ENCODE data around the gene PRKCE.

The PRKCE gene

DNA sequence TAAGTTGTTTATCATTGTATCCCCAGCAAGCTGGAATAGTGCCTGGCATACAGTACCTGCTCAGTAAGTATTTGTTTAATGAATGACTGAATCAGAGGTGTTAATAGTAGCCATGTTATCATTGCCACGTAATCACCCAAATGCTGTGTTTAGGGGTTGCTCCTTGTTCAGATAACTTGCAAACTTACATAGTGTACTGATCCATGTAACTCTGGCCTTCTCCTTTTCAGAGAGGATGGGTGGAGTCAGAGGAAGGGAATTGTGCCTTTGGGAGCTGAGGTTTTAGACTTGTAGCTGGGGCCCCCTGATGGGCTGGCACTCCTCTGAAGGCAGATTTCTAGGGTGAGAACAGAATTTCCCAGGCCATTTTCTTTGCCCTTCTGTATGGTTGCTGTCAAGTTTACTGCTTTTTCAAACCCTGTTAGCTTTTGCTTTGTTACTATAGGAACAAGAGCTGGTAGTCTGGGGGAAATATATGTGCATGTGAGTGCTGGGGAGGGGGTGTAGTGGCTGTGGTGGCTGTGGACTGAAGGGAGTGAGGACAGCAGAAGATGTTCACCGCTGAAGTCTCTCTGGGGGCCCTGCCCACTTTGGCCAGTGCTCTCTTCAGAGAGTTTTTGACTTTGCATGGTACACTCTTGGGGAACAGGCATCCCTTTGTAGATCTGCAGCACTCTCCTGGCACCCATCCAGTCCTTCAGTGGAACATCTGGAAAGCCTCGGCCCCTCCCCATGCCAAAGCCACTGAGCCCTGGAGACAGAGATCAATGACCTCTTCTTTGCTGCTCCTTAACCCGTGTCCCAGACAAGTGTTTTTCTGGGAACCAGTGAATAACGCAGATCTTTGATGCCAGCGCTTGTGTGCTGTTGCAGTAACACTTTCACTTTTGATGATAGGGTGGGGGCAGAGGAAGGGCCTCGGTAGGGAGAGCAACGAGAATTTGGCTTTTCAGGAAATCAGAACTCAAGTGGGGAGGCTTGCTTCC is 209.0 kb downstream of the PRKCE start:
- no peak overlapping the region for H3K9ac ChIP-seq (ENCODE audit: insufficient read length)

GRCh38 chr2:45862843-45863242 is 211.4 kb downstream of the PRKCE start:
- H3K9ac ChIP-seq (ENCODE audit: insufficient read length) = no peak overlapping the region
- H3K27ac ChIP-seq = no peak overlapping the region
- no peaks in the 10 kb centered on the region for H3K36me3 ChIP-seq (ENCODE audit: insufficient read depth, low read length)
- H3K9me3 ChIP-seq (ENCODE audit: low read depth, low read length) = no peaks in the 10 kb centered on the region
- no peak for DNase-seq (ENCODE audit: low read depth, low spot score)
- H3K4me3 ChIP-seq = no peak overlapping the region
- TF ChIP-seq POLR2AphosphoS5 (IDR thresholded peaks at IDR 0.05; ENCODE audit: borderline replicate concordance, low read depth, low read length) = no peak
- TF ChIP-seq FOXP2 (optimal IDR thresholded peaks at IDR 0.05; ENCODE audit: control extremely low read depth, extremely low read length, insufficient read depth) = no peak
- no peak for TF ChIP-seq EZH2 (IDR thresholded peaks at IDR 0.05)

More for the DNA sequence above, 209.0 kb downstream of the PRKCE start:
- TF ChIP-seq POLR2AphosphoS5 (IDR thresholded peaks at IDR 0.05; ENCODE audit: borderline replicate concordance, low read depth, low read length) = no peak
- no peak for TF ChIP-seq EZH2 (IDR thresholded peaks at IDR 0.05)
- TF ChIP-seq FOXP2 (optimal IDR thresholded peaks at IDR 0.05; ENCODE audit: control extremely low read depth, extremely low read length, insufficient read depth) = no peak
- no peak for DNase-seq (ENCODE audit: low read depth, low spot score)
- H3K9me3 ChIP-seq (ENCODE audit: low read depth, low read length) = no peaks in the 10 kb centered on the region
- no peaks in the 10 kb centered on the region for H3K36me3 ChIP-seq (ENCODE audit: insufficient read depth, low read length)
- peak overlapping the region; percentile 66 for H3K4me3 ChIP-seq
- no peak overlapping the region for H3K27ac ChIP-seq

DNA sequence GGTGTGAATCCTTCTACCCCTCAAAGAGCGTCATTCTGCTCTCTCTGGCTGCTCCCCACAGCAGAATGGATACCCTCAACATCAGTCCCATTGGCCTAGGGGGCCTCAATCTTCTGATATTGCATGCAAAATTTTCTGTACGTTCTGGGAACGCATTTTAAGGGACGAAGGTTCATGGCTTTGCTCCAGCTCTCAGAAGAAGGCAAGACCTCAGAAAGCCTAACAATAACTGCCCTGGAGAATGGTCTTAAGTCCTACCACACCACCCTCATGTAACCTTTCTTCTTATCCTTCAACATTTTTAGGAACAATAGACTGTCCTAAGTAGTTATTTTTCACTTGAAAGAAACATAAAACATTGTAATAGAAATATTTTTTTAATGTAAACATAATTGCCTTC is 212.6 kb downstream of the PRKCE start:
- no peaks in the 10 kb centered on the region for H3K9me3 ChIP-seq (ENCODE audit: low read depth, low read length)
- H3K4me3 ChIP-seq = no peak overlapping the region
- H3K9ac ChIP-seq (ENCODE audit: insufficient read length) = no peak overlapping the region
- no peaks in the 10 kb centered on the region for H3K36me3 ChIP-seq (ENCODE audit: insufficient read depth, low read length)
- DNase-seq (ENCODE audit: low read depth, low spot score) = no peak
- H3K27ac ChIP-seq = no peak overlapping the region
- TF ChIP-seq EZH2 (IDR thresholded peaks at IDR 0.05) (no peak), FOXP2 (optimal IDR thresholded peaks at IDR 0.05; ENCODE audit: control extremely low read depth, extremely low read length, insufficient read depth) (no peak), POLR2AphosphoS5 (IDR thresholded peaks at IDR 0.05; ENCODE audit: borderline replicate concordance, low read depth, low read length) (no peak)

GRCh38 chr2:45867349-45867748 is 215.9 kb downstream of the PRKCE start:
- Histone ChIP-seq H3K9ac (ENCODE audit: insufficient read length) (no peak overlapping the region), H3K9me3 (ENCODE audit: low read depth, low read length) (no peaks in the 10 kb centered on the region), H3K36me3 (ENCODE audit: insufficient read depth, low read length) (no peaks in the 10 kb centered on the region), H3K4me3 (no peak overlapping the region), H3K27ac (no peak overlapping the region)
- TF ChIP-seq FOXP2 (optimal IDR thresholded peaks at IDR 0.05; ENCODE audit: control extremely low read depth, extremely low read length, insufficient read depth) (no peak), EZH2 (IDR thresholded peaks at IDR 0.05) (no peak), POLR2AphosphoS5 (IDR thresholded peaks at IDR 0.05; ENCODE audit: borderline replicate concordance, low read depth, low read length) (no peak)
- DNase-seq (ENCODE audit: low read depth, low spot score) = no peak

DNA sequence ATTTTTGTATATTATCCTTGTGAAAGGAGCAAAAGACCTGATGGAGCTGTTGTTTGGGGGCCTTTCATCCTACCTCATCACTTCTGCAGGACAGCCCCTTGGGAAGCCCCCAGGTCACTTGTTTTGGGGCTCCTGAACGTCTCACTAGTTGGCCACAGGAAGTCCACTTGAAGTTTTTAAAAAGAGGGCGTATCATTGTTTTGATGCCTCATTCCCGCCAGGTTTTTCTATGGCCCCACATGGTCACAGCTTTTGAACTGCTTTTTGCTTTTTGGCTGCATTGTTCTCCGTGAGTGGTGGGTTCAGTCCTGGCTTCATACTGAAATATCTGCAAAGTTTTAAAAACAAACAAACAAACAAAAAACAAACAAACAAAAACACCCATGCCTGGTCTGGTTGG is 216.3 kb downstream of the PRKCE start:
- DNase-seq (ENCODE audit: low read depth, low spot score) = no peak
- no peak for TF ChIP-seq POLR2AphosphoS5 (IDR thresholded peaks at IDR 0.05; ENCODE audit: borderline replicate concordance, low read depth, low read length)
- no peak for TF ChIP-seq FOXP2 (optimal IDR thresholded peaks at IDR 0.05; ENCODE audit: control extremely low read depth, extremely low read length, insufficient read depth)
- H3K9me3 ChIP-seq (ENCODE audit: low read depth, low read length) = no peaks in the 10 kb centered on the region
- no peak overlapping the region for H3K27ac ChIP-seq
- H3K4me3 ChIP-seq = no peak overlapping the region
- H3K36me3 ChIP-seq (ENCODE audit: insufficient read depth, low read length) = no peaks in the 10 kb centered on the region
- H3K9ac ChIP-seq (ENCODE audit: insufficient read length) = no peak overlapping the region

DNA sequence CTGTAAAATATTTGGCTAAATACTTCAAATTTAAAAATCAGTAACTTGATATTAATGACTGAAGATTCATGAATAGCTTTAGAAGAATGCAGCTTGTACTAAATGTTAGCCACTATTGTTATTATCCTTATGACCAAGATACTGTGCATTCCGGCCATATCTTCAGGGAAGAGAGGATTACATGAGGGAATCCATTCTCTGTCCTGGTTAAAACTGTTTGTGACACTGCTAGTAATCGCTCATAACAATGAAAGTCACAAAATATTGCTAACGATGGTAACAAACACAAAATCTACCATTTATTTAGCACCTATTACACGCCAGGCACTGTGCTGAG is 217.7 kb downstream of the PRKCE start:
- TF ChIP-seq FOXP2 (optimal IDR thresholded peaks at IDR 0.05; ENCODE audit: control extremely low read depth, extremely low read length, insufficient read depth) = no peak
- no peak for TF ChIP-seq EZH2 (IDR thresholded peaks at IDR 0.05)
- no peak for TF ChIP-seq POLR2AphosphoS5 (IDR thresholded peaks at IDR 0.05; ENCODE audit: borderline replicate concordance, low read depth, low read length)
- H3K36me3 ChIP-seq (ENCODE audit: insufficient read depth, low read length) = no peaks in the 10 kb centered on the region
- DNase-seq (ENCODE audit: low read depth, low spot score) = no peak
- H3K9me3 ChIP-seq (ENCODE audit: low read depth, low read length) = no peaks in the 10 kb centered on the region
- no peak overlapping the region for H3K27ac ChIP-seq
- H3K9ac ChIP-seq (ENCODE audit: insufficient read length) = no peak overlapping the region
- no peak overlapping the region for H3K4me3 ChIP-seq

DNA sequence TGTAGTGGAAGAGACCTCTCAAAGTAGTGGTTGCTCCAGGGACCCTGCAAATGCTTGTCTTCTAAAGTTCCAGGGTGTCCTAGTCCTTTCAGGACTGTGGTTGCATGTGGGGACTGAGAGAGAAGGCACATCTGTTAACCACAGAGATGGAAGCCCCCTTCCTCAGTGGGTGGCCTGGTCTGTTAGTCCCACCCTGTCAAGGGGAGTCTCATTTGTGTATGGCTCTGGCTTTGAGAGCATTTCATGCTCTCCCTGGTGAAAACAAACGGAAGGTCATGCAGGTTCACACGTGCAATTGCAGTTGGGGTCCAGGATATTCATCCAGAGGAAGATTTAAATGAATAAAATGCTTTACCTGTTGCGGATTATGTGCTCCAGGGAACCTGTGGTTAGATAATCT is 219.6 kb downstream of the PRKCE start:
- Histone ChIP-seq H3K9ac (ENCODE audit: insufficient read length) (no peak overlapping the region), H3K9me3 (ENCODE audit: low read depth, low read length) (no peaks in the 10 kb centered on the region), H3K4me3 (no peak overlapping the region), H3K36me3 (ENCODE audit: insufficient read depth, low read length) (no peaks in the 10 kb centered on the region), H3K27ac (no peak overlapping the region)
- no peak for DNase-seq (ENCODE audit: low read depth, low spot score)
- TF ChIP-seq EZH2 (IDR thresholded peaks at IDR 0.05) (no peak), POLR2AphosphoS5 (IDR thresholded peaks at IDR 0.05; ENCODE audit: borderline replicate concordance, low read depth, low read length) (no peak), FOXP2 (optimal IDR thresholded peaks at IDR 0.05; ENCODE audit: control extremely low read depth, extremely low read length, insufficient read depth) (no peak)

GRCh38 chr2:45871541-45871940 is 220.1 kb downstream of the PRKCE start:
- DNase-seq (ENCODE audit: low read depth, low spot score) = no peak
- TF ChIP-seq POLR2AphosphoS5 (IDR thresholded peaks at IDR 0.05; ENCODE audit: borderline replicate concordance, low read depth, low read length) (no peak), EZH2 (IDR thresholded peaks at IDR 0.05) (no peak), FOXP2 (optimal IDR thresholded peaks at IDR 0.05; ENCODE audit: control extremely low read depth, extremely low read length, insufficient read depth) (no peak)
- no peak overlapping the region for H3K27ac ChIP-seq
- H3K9me3 ChIP-seq (ENCODE audit: low read depth, low read length) = no peaks in the 10 kb centered on the region
- H3K9ac ChIP-seq (ENCODE audit: insufficient read length) = no peak overlapping the region
- no peaks in the 10 kb centered on the region for H3K36me3 ChIP-seq (ENCODE audit: insufficient read depth, low read length)
- H3K4me3 ChIP-seq = no peak overlapping the region
